ENCODE measurements around the gene XRRA1.
"Not testable (repeated sequence)": the region's sequence is repeated elsewhere in the genome, so short reads cannot be mapped to it uniquely, and the experiment has no call there.

The XRRA1 gene

GRCh38 chr11:74905326-74905725 is 43.6 kb downstream of the XRRA1 start:
- H3K4me3 ChIP-seq (ENCODE audit: low read depth, low read length): no peak overlapping the region

DNA sequence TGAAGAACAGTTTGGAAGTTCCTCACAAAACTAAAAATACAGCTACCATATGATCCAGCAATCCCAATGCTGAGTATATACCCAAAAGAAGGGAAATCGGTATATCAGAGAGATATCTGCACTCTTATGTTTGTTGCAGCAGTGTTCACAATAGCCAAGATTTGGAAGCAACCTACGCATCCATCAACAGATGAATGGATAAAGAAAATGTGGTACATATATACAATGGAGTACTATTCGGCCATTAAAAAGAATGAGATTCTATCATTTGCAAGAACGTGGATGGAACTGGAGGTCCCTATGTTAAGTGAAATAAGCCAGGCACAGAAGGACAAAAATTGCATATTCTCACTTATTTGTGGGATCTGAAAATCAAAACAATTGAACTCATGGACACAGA is 46.5 kb downstream of the XRRA1 start:
- H3K4me3 ChIP-seq (ENCODE audit: low read depth, low read length): no peak overlapping the region

DNA sequence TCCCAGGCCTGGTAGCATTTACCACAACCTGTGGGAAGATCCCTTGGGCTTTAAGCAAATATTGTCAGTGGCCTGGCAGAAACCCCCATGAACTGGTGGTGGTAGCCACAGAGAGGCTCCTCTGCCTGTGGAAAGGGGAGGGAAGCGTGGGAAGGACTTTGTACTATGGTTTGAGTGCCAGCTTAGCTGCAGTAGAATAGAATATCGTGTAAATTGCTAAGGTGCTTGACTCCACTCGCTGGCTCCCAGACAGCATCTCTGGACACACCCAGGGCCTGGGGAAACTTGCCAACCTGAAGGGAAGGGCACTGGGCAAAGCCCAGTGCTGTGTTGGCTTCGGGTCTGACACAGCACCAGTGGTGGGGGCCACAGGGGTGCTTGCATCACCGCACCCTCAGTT is 52.6 kb downstream of the XRRA1 start:
- no peak overlapping the region for H3K4me3 ChIP-seq (ENCODE audit: low read depth, low read length)

DNA sequence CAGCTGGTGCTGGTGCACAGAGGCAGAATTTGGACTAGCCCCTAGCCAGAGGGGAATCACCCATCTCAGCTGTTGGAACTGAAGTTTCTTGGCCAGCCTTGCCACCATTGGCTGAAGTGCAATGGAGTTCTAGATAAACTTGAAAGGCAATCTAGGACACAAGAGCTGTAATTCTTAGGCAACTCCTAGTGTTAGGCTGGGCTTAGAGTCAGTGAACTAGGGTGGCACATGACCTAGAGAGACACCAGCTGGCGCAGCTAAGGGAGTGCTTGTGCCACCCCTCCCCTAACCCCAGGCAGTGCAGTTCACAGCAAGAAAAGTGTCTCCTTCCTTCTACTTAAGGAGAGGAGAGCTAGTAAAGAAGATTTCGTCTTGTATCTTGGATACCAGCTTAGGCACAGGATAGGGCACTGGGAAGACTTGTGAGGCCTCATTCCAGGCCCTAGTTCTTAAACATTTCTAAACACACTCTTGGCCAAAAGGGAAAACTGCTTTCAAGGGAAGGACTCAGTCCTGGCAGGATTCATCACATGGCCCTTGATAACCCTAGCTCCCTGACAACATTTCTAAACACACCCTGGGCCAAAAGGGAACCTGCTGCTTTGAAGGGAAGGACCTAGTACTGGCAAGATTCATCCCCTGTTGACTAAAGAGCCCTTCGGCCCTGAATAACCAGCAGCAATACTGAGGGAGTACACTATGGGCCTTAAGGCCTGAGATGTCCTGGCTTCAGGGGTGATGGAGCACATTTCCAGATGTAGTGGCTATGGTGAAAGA is 53.4 kb downstream of the XRRA1 start:
- H3K4me3 ChIP-seq (ENCODE audit: low read depth, low read length): no peak overlapping the region

DNA sequence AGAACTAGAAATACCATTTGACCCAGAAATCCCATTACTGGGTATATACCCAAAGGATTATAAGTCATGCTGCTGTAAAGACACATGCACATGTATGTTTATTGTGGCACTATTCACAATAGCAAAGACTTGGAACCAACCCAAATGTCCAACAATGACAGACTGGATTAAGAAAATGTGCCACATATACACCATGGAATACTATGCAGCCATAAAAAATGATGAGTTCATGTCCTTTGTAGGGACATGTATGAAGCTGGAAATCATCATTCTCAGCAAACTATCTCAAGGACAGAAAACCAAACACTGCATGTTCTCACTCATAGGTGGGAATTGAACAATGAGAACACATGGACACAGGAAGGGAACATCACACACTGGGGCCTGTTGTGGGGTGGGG is 55.9 kb downstream of the XRRA1 start:
- H3K4me3 ChIP-seq (ENCODE audit: low read depth, low read length): not testable (repeated sequence)

DNA sequence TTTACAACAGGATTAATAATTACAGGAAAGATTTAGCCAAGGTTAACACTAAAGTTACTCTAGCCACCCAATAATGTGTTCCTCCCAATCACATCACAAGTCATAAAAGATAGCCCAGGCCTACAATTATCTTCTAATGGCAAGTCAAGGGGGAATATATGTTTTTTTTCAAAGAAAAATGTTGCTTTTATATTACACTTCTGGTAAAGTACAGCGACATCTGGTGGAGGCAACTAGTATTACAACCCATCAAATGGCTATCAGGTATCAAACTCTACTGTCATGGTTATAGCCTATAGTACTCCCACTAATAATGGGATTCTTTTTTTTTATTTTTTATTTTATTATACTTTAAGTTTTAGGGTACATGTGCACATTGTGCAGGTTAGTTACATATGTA is 71.8 kb downstream of the XRRA1 start:
- no peak overlapping the region for H3K4me3 ChIP-seq (ENCODE audit: low read depth, low read length)

DNA sequence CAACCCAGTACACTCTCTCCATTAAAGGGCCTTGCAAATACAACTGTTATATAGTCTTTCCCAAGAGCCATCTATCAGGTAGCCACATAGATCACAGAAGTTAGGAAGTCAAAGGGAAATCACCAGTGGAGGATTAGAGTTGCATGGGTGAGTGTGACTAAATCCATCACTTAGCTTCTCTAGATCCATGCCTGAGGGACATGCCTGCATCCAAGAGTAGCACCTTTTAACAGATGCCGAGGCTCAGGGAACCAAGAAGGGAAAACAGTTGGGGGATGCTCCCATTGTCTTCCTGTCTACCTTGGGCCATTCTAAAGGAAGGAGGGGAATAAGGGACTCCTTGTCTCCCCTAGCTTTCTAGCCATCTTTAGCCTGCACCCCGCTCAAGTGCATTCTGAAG is 77.9 kb downstream of the XRRA1 start:
- no peak overlapping the region for H3K4me3 ChIP-seq (ENCODE audit: low read depth, low read length)

DNA sequence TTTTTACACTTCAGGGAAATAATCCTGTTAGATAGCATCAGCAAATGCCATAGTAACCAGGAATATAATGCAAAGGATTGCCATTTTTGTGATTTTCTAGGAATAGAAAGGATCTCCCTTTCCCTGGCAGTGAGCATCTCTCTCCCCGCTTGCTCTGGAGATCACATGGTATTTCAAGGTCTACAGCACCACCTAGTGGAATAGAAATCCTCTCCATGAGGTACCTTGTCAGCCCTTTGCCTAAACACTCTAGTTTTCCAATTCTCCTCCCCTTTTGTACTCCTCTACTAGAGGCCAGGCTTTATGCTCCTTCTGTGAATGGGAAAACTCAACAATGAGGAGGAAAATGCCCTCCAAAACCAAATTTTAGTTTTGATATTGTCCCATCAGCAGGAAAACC is 78.4 kb downstream of the XRRA1 start:
- no peak overlapping the region for H3K4me3 ChIP-seq (ENCODE audit: low read depth, low read length)

DNA sequence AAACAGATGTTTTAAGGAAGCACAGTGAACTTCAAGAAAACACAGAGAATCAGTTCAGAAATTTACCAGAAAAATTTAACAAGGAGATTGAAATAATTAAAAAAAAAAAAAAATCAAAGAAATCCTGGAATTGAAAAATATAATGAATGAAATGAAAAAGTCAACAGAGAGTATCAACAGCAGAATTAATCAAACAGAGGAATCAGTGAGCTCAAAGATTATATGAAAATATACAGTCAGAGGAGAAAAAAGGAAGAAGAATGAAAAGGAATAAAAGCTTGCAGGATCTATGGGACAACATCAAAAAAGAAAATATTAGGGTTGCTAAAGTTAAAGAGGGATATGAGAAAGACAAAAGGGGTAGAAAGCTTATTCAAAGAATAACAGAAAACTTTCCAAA is 82.3 kb downstream of the XRRA1 start:
- no peak overlapping the region for H3K4me3 ChIP-seq (ENCODE audit: low read depth, low read length)

DNA sequence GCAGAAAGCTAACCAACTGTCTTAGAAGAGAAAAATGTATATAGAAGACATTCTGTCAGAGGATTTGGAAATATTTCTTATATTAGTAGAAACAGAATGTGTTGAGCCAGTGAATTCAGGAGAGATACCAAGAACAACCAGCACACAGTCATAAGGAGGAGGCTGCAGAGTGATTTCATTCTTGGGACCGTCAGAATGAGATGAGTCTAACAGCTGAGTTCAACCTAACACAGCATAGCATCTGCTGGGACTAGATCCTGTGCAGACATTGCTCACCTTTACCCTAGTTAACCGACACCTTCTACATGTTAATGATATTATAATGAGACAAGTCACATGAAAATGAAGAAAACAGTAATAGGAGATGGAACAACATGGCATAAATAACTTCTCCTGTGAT is 85.5 kb downstream of the XRRA1 start:
- no peak overlapping the region for H3K4me3 ChIP-seq (ENCODE audit: low read depth, low read length)

DNA sequence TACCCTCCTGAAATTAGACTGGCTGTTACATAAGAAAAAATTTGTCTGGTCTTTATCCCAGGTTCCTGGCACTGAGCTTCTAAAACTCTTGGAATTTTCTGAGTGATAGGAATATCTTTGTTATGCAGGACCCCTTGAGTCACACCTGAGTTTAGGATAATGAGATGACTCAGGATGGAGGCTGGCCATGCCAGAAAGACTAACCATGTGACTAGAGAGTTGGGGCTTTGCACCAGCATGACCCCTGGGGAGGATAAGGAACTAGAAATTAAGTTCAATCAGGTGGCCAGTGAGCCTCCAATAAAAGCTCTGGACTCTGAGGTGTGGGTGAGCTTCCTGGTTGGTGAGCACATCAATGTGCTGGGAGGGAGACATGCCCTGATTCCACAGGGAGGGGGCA is 88.1 kb downstream of the XRRA1 start:
- H3K4me3 ChIP-seq (ENCODE audit: low read depth, low read length): no peak overlapping the region

DNA sequence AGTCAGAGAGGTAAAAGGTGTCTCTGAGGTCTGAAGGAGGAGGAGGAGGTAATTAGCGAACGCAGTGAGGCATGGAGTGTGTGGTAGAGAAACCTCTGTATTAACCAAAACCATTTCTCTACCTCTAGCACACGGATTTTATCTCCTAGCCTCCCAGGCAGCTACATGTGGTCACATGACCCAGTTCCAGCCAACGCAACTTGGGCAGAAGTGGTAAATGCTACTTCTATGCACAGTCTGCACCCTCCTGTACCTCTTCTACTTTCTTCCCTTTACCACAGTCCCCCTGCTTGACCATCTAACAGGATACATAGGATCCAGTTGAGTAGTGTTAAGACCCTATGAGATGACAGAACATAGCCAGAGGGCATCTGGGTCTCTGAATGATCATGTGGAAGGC is 95.7 kb downstream of the XRRA1 start:
- no peak overlapping the region for H3K4me3 ChIP-seq (ENCODE audit: low read depth, low read length)

DNA sequence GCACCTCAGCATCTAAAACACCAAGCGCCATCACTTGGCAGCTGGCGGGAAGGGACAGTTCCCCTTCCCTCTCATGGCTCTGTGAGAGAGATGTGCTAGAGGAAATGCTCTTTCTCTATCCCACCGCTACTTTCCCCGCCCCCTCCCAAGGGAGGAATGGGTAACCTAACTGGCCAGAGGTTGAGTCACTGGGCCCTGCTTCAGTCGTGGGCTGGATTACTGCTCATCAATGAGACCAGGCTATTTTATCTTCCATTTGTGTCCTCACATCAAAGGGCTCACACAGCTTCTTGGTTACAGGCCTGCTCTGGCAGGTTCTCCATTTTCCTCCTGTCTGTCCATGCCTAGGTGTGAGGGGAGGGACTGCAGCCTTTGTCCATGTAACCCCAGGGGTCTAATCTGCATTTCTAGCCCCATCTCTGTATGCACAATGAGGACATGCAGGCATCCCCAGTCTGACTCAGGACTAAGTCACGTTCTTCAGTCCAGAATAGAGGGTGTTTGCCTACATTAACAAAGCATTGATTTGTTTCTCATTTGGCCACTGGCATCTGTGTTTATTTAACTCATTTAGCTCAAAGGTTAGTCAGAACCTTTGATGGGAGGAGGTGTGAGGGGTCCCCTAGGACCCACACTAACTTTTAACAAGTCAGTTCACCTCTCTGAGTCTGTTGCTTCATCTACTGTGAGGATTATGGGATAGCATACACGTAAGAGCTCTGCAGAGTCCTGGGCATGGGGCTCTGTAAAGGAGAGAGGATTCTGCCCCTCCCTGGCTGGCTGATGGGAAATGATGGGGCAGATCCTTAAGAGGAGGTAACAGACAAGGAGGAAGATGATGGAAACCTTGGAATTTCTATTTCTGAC is 99.1 kb downstream of the XRRA1 start:
- no peak overlapping the region for H3K4me3 ChIP-seq (ENCODE audit: low read depth, low read length)

- no peak overlapping the region for H3K4me3 ChIP-seq (ENCODE audit: low read depth, low read length)
Measured at GRCh38 chr11:74847895-74848294, 101.0 kb downstream of the XRRA1 start.

- no peak overlapping the region for H3K4me3 ChIP-seq (ENCODE audit: low read depth, low read length)
Measured at GRCh38 chr11:74847395-74847794, 101.5 kb downstream of the XRRA1 start.

GRCh38 chr11:74846770-74847169 is 102.1 kb downstream of the XRRA1 start:
- no peak overlapping the region for H3K4me3 ChIP-seq (ENCODE audit: low read depth, low read length)

DNA sequence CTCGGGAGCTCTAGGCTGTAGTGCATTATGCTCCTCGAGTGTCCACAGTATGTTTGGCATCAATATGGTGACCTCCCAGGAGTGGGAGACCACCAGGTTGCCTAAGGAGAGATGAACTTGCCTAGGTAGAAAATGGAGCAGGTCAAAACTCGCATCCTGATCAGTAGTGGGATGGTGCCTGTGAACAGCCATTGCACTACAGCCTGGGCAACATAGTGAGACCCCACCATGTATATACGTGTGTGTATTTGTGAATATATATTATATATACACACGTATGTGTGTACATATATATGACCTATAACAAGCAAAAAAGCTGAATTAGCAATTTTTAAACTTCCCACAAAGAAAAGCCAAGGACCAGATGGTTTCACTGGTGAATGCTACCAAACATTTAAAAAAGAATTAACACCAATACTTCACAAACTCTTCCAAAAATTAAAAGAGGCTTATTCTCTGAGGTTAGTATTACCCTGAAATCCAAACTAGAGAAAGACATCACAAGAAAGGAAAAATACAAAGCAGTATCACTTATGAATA is 102.8 kb downstream of the XRRA1 start:
- no peak overlapping the region for H3K4me3 ChIP-seq (ENCODE audit: low read depth, low read length)

GRCh38 chr11:74844865-74845264 is 104.0 kb downstream of the XRRA1 start:
- no peak overlapping the region for H3K4me3 ChIP-seq (ENCODE audit: low read depth, low read length)

DNA sequence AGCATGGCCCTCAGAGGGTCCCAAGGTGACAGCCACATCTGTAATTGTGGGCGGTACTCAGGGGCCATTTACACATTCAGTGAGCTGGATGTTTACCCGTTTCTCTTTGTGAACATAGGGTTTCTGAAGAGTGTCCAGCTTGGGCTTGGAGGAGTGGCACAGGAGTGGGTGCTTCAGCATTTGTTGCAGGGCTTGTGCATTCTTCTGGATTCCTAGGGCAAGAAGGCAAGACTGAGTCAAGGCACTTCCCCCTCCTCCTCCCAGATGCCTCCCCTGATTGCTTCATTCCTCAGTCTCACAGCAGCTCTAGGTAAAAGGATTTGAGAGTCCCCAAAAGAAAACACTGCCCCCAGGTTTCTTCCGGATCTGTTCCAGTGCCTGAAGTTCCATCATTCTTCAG is 104.8 kb downstream of the XRRA1 start:
- no peak overlapping the region for H3K4me3 ChIP-seq (ENCODE audit: low read depth, low read length)

GRCh38 chr11:74842967-74843366 is 105.9 kb downstream of the XRRA1 start:
- H3K4me3 ChIP-seq (ENCODE audit: low read depth, low read length): no peak overlapping the region

DNA sequence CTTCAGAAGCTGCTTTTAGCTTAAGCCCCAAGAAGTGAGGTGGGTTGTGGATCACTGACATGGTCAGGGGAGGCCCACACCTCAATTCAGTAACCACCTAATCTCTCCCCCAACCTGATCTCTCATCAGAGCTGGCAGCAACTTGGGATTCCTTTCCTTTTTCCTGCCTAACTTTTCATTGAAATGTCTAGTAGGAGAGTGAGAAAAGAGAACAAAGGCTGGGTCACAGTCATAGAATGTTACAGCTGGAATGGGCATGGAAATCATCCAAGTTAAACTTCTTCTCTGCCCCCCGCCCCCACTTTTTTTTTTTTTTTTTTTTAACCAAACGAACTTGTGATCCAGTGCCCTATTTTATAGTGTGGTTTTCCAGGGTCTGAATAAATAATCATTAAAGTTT is 108.4 kb downstream of the XRRA1 start:
- H3K4me3 ChIP-seq (ENCODE audit: low read depth, low read length): no peak overlapping the region

DNA sequence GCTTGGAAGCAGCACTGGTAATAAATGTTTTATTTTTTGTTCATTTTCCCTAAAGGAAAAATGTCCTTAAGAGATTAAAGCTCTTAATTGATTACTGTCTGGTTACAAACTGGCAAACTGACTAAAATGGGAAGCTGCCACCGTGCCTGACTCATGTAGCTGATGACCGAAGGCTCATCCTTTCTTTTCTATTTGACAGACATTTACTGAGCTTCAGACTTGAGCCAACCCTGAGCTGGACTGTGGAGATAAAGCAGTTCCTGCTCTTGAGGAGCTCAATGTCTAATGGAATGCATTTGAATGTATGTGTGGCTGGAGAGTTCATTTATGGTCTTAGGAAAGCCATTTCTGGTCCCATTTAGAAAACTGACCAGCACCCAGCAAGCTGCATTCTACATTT is 108.9 kb downstream of the XRRA1 start:
- H3K4me3 ChIP-seq (ENCODE audit: low read depth, low read length): no peak overlapping the region
